D721Med (cell line): ENCODE results near the gene LRIF1.

ENCODE experiments used
- DNase-seq: peaks from one replicate; pipeline ENCODE4 v3.0.0; 2011; ENCODE audit warnings: low spot score; ENCODE audit not compliant: insufficient read length
- FAIRE-seq: peaks from 2 replicates; lab custom pipeline; 2011; peaks lifted over from hg19 to GRCh38; lab: Jason Lieb, UNC
- CTCF ChIP-seq: IDR thresholded peaks from 2 replicates; pipeline ENCODE4 v1.5.1; 2012; ENCODE audit warnings: mild to moderate bottlenecking, control low read depth; ENCODE audit not compliant: insufficient read depth; ENCODE audit errors: missing control alignments

Gene LRIF1

GRCh38 chr1:110914676-110915075 is 49.0 kb downstream of the LRIF1 start:
- FAIRE-seq, result no peak
- no peak for DNase-seq
- no peak for TF ChIP-seq CTCF

GRCh38 chr1:110912784-110913183 is 50.9 kb downstream of the LRIF1 start:
- DNase-seq (no peak), FAIRE-seq (no peak)
- TF ChIP-seq CTCF, result no peak

- FAIRE-seq, result no peak
- no peak for DNase-seq
- TF ChIP-seq CTCF, result no peak
These were observed 59.7 kb downstream of the LRIF1 start for GRCh38 chr1:110903853-110904500.

- TF ChIP-seq CTCF, result no peak
- FAIRE-seq, result no peak
- DNase-seq, result no peak
These were observed 60.8 kb downstream of the LRIF1 start for GRCh38 chr1:110902820-110903463.

GRCh38 chr1:110899458-110899843 is 64.3 kb downstream of the LRIF1 start:
- TF ChIP-seq CTCF, result no peak
- no peak for FAIRE-seq
- DNase-seq, result no peak

GRCh38 chr1:110898734-110899457 is 64.8 kb downstream of the LRIF1 start:
- no peak for TF ChIP-seq CTCF
- DNase-seq (no peak), FAIRE-seq (no peak)
